Progenitor cell of endocrine pancreas (in vitro differentiated cells): Measurements from ENCODE around the gene GLB1L3. TPM values are rescaled to one million over a fixed set of nuclear protein-coding genes. Genes with fewer than 3 reads are reported as not detected.

ENCODE experiments used
- DNase-seq: peaks from one replicate; pipeline ENCODE4 v3.0.0; 2021; ENCODE audit warnings: low spot score; ENCODE audit not compliant: unreplicated experiment
- H3K27ac Mint-ChIP-seq: 2 replicates; pipeline ENCODE4 v1.8.0; 2021; ENCODE audit warnings: mild to moderate bottlenecking, moderate library complexity, mixed read lengths
- H3K27me3 Mint-ChIP-seq: 2 replicates; pipeline ENCODE4 v1.8.0; 2021; ENCODE audit warnings: mixed read lengths
- H3K36me3 Mint-ChIP-seq: 2 replicates; pipeline ENCODE4 v1.8.0; 2022; ENCODE audit warnings: mixed read lengths; ENCODE audit not compliant: insufficient read depth
- H3K4me1 Mint-ChIP-seq: 2 replicates; pipeline ENCODE4 v1.8.0; 2021; ENCODE audit warnings: low read depth, mixed read lengths
- H3K4me3 Mint-ChIP-seq: 2 replicates; pipeline ENCODE4 v1.8.0; 2021; ENCODE audit warnings: low read depth, mild to moderate bottlenecking, moderate library complexity, mixed read lengths
- H3K9me3 Mint-ChIP-seq: 2 replicates; pipeline ENCODE4 v1.8.0; 2021; ENCODE audit warnings: low read depth, mixed read lengths
- CTCF ChIP-seq: fragments of 200-600 bp; sonication (generic); IDR thresholded peaks from one replicate; pipeline ENCODE4 v1.5.0; 2021; ENCODE audit warnings: antibody characterized with exemption, mild to moderate bottlenecking; ENCODE audit not compliant: unreplicated experiment
- total RNA-seq: library from RNA; stranded (reverse); gene quantifications from 2 replicates; pipeline ENCODE4 v1.2.1, GENCODE V29; 2021

Gene GLB1L3
- total RNA-seq, 1 donor from 2014 or later = not detected

DNA sequence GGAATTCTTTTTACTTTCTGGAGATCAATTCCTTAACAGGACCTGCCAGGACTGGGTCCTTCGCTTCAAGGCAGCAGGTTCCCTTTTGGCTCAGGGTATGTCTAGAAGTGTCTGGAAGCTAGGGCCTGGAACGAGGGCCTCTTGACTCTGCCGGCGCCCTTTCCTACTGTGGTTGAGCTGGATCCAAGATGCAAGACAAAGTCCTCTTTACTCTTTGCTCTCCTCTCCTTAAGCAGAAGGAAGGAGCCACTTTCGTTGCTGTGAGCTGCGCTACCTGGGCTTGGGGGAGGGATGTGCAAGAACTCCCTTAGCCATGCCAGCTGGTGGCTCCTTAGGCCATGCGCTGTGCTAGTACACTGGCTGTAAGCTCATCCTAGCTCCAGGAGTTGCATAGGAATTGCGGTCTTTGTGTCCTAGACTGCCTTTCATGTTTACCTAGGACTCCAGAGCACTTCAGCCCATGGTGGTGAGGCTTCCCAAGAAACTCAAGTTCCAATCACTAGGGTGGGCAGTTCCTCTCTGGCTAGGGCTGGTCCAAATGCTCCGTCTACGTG is 73.7 kb downstream of the GLB1L3 start:
- H3K27me3 Mint-ChIP-seq = no peaks in the 10 kb centered on the region
- H3K27ac Mint-ChIP-seq = no peak overlapping the region
- H3K36me3 Mint-ChIP-seq = peaks cover 2% of the 10 kb centered on the region
- TF ChIP-seq CTCF = no peak
- no peak overlapping the region for H3K4me3 Mint-ChIP-seq
- no peak for DNase-seq
- H3K9me3 Mint-ChIP-seq = peaks cover 6% of the 10 kb centered on the region
- H3K4me1 Mint-ChIP-seq = no peaks in the 10 kb centered on the region

DNA sequence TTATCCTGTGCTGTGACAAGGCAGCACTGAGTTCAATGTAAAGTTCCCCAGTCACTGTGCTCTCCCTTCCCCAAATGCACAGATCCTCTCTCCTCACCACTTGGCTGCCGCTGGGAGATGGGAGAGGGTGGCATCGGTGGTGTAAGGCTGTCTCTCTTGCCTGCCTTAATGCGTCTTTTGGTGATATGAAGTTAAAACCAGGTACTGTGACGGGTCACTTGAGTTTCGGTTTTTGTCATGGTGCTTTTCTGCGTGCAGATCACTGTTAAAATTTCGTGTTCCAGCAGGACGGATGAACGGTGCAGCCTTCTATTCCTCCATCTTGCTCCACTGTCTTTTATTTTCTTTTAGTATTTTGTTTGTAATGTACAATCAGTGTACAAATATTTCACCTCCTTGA is 74.2 kb downstream of the GLB1L3 start:
- Mint-ChIP-seq H3K36me3 (peaks cover 2% of the 10 kb centered on the region), H3K27ac (no peak overlapping the region), H3K9me3 (peaks cover 6% of the 10 kb centered on the region), H3K4me1 (no peaks in the 10 kb centered on the region), H3K4me3 (no peak overlapping the region), H3K27me3 (no peaks in the 10 kb centered on the region)
- no peak for TF ChIP-seq CTCF
- no peak for DNase-seq

DNA sequence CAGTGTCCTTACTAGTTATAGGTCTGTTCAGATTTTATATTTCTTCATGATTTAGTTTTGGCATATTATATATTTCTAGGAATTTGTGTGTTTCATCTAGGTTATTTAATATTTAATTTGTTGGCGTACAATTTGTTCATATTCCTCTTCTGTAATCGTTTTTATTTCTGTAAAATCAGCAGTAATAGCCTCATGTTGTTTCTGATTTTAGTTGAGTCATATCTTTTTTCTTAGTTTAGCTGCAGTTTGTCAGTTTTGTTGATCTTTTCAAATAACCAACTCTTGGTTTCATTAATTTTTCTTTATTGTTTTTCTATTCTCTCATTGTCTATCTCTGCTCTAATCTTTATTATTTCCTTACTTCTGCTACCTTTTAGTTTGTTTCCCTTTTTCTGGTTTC is 75.9 kb downstream of the GLB1L3 start:
- H3K4me1 Mint-ChIP-seq = no peaks in the 10 kb centered on the region
- no peak for DNase-seq
- no peak for TF ChIP-seq CTCF
- H3K27ac Mint-ChIP-seq = no peak overlapping the region
- H3K27me3 Mint-ChIP-seq = no peaks in the 10 kb centered on the region
- no peak overlapping the region for H3K4me3 Mint-ChIP-seq
- H3K36me3 Mint-ChIP-seq = peaks cover 2% of the 10 kb centered on the region
- H3K9me3 Mint-ChIP-seq = peaks cover 6% of the 10 kb centered on the region

- Mint-ChIP-seq H3K4me1 (no peaks in the 10 kb centered on the region), H3K36me3 (peaks cover 2% of the 10 kb centered on the region), H3K9me3 (peaks cover 6% of the 10 kb centered on the region), H3K4me3 (no peak overlapping the region), H3K27ac (no peak overlapping the region), H3K27me3 (peaks cover 3% of the 10 kb centered on the region)
- no peak for TF ChIP-seq CTCF
- no peak for DNase-seq
Measured at GRCh38 chr11:134355136-134355535, 79.0 kb downstream of the GLB1L3 start.

GRCh38 chr11:134355656-134356055 is 79.5 kb downstream of the GLB1L3 start:
- no peak for DNase-seq
- Mint-ChIP-seq H3K4me1 (no peaks in the 10 kb centered on the region), H3K36me3 (peaks cover 2% of the 10 kb centered on the region), H3K27ac (no peak overlapping the region), H3K4me3 (no peak overlapping the region), H3K27me3 (peaks cover 4% of the 10 kb centered on the region), H3K9me3 (peaks cover 6% of the 10 kb centered on the region)
- TF ChIP-seq CTCF = no peak
